Measurements from ENCODE around the gene CCDC68. TPM values are rescaled to one million over a fixed set of nuclear protein-coding genes. Genes with fewer than 3 reads are reported as not detected.

Gene CCDC68
- total and polyA plus RNA-seq, 12 donors, result 1.8 to 12.7 (median 3.4) TPM

- H3K27me3 ChIP-seq, result no peaks in the 10 kb centered on the region
- DNase-seq, result no peak
- no peaks in the 10 kb centered on the region for H3K36me3 ChIP-seq
- no peaks in the 10 kb centered on the region for H3K4me1 ChIP-seq
- WGBS, 2 donors, result 75 to 78% methylated on average over 6 of the region's 6 CpGs
- no peaks in the 10 kb centered on the region for H3K9me3 ChIP-seq
- intact Hi-C loops (cut with DNase I), result no loop called here
- no peak for TF ChIP-seq CTCF (IDR thresholded peaks at IDR 0.05)
- ATAC-seq, result no peak
- H3K4me3 ChIP-seq, result no peak overlapping the region
- no peak overlapping the region for H3K27ac ChIP-seq
Measured at GRCh38 chr18:55001394-55002024, 42.2 kb upstream of the CCDC68 start.

GRCh38 chr18:55000529-55000928, 41.3 kb upstream of the CCDC68 start:
- Histone ChIP-seq H3K27me3 (no peaks in the 10 kb centered on the region), H3K36me3 (no peaks in the 10 kb centered on the region), H3K9me3 (no peaks in the 10 kb centered on the region), H3K4me3 (no peak overlapping the region), H3K27ac (no peak overlapping the region), H3K4me1 (no peaks in the 10 kb centered on the region)
- DNase-seq, result no peak
- ATAC-seq, result no peak
- no peak for TF ChIP-seq CTCF (IDR thresholded peaks at IDR 0.05)
- WGBS, 2 donors, result 91 to 92% methylated on average over 5 of the region's 5 CpGs
- intact Hi-C loops (cut with DNase I), result no loop called here

- Histone ChIP-seq H3K4me3 (no peak overlapping the region), H3K36me3 (no peaks in the 10 kb centered on the region), H3K27me3 (no peaks in the 10 kb centered on the region), H3K4me1 (no peaks in the 10 kb centered on the region), H3K27ac (no peak overlapping the region), H3K9me3 (no peaks in the 10 kb centered on the region)
- intact Hi-C loops (cut with DNase I), result no loop called here
- no peak for TF ChIP-seq CTCF (IDR thresholded peaks at IDR 0.05)
- ATAC-seq (no peak), DNase-seq (no peak)
- 96% methylated on average over 5 of the region's 5 CpGs for WGBS, 2 donors
Measured at GRCh38 chr18:54999016-54999415, 39.8 kb upstream of the CCDC68 start.

GRCh38 chr18:54995421-54996143, 36.3 kb upstream of the CCDC68 start:
- Histone ChIP-seq H3K4me3 (no peak overlapping the region), H3K9me3 (no peaks in the 10 kb centered on the region), H3K4me1 (no peaks in the 10 kb centered on the region), H3K27ac (no peak overlapping the region), H3K27me3 (no peaks in the 10 kb centered on the region), H3K36me3 (no peaks in the 10 kb centered on the region)
- TF ChIP-seq CTCF (IDR thresholded peaks at IDR 0.05), result no peak
- intact Hi-C loops (cut with DNase I), result no loop called here
- DNase-seq (no peak), ATAC-seq (no peak)
- WGBS, 2 donors, result 96 to 99% methylated on average over 5 of the region's 5 CpGs
